Heart left ventricle (tissue), 16 donors: ENCODE measurements around the gene MEIS2. TPM values are rescaled to one million over a fixed set of nuclear protein-coding genes. Genes with fewer than 3 reads are reported as not detected.

Experiments
- ATAC-seq, 4 donors: fragments of 200-7000 bp; cut with Tn5 transposase; one replicate each; pipeline ENCODE4 v1.9.1; 2020 to 2022; ENCODE audit warnings: moderate library complexity in 4 of 4, mild to moderate bottlenecking in 3 of 4, moderate number of reproducible peaks in 1 of 4
- DNase-seq, 5 donors: peaks; one replicate each; pipeline ENCODE4 v3.0.0-alpha.2; 2020
- H3K27ac ChIP-seq, 12 donors: fragments of 200-600 bp; sonication (generic) in 4 of 12; one replicate each; pipeline versions ENCODE4 v1.5.0 to v1.8.0; 2016 to 2022; ENCODE audit warnings: mild to moderate bottlenecking in 2 of 12
- H3K27me3 ChIP-seq, 9 donors: fragments of 200-600 bp; sonication (generic) in 2 of 9; one replicate each; pipeline versions ENCODE4 v1.5.1 to v1.8.0; 2016 to 2022; ENCODE audit warnings: mild to moderate bottlenecking in 3 of 9
- H3K36me3 ChIP-seq, 9 donors: fragments of 200-600 bp; sonication (generic) in 2 of 9; one replicate each; pipeline versions ENCODE4 v1.5.0 to v1.8.0; 2018 to 2022; ENCODE audit warnings: mild to moderate bottlenecking in 2 of 9
- H3K4me1 ChIP-seq, 12 donors: fragments of 200-600 bp; sonication (generic) in 4 of 12; one replicate each; pipeline versions ENCODE4 v1.5.0 to v1.8.0; 2016 to 2022; ENCODE audit warnings: mild to moderate bottlenecking in 3 of 12
- H3K4me3 ChIP-seq, 12 donors: fragments of 200-600 bp; sonication (generic) in 4 of 12; one replicate each; pipeline versions ENCODE4 v1.5.0 to v1.8.0; 2017 to 2022; ENCODE audit warnings: mild to moderate bottlenecking in 9 of 12, moderate library complexity in 4 of 12
- H3K9me3 ChIP-seq, 12 donors: fragments of 200-600 bp; sonication (generic) in 4 of 12; one replicate each; pipeline versions ENCODE4 v1.5.0 to v1.8.0; 2016 to 2022; ENCODE audit warnings: mild to moderate bottlenecking in 1 of 12
- POLR2A ChIP-seq, 2 donors: fragments of 450-650 bp; IDR thresholded peaks; one replicate each; pipeline ENCODE4 v1.6.1; 2017; ENCODE audit warnings: antibody characterized with exemption in 2 of 2, mild to moderate bottlenecking in 2 of 2, moderate library complexity in 2 of 2
- WGBS, 4 donors: extraction: QIAGEN DNeasy Blood & Tissue Kit in 2 of 4; methylation state at CpG; one replicate each; pipeline versions ENCODE4 v1.1.5 to v1.1.7; 2013 to 2018; 5-methylcytosine and 5-hydroxymethylcytosine counted together
- intact Hi-C, 10 donors: fragments of 100-400 bp; cut with DNase I; formaldehyde crosslinking; loops; one replicate each; pipeline versions ENCODE4 v1.11.1 to v1.14.2; 2022
- polyA plus RNA-seq, 2 donors: library from polyadenylated mRNA; stranded (reverse); fragments of 200-250 nt; gene quantifications; one replicate each; pipeline ENCODE4 v1.2.3, GENCODE V29; 2013
- total RNA-seq, 9 donors: library from RNA; depleted of rRNA in 2 of 9; stranded (reverse); fragments of >200 nt in 2 of 9; fragmentation: NEBNext Ultra II Directional in 3 of 9; extraction: Animal tissue kit (Norgen Biotek cat#: 25700) in 3 of 9; gene quantifications; one replicate each; pipeline versions ENCODE4 v1.1.0 to v1.2.4, GENCODE V29; 2016 to 2023
- TF ChIP-seq, protein P1 (sequence below), 12 donors: fragments of 200-600 bp; sonication (generic) in 4 of 12; IDR thresholded peaks; one replicate each; pipeline versions ENCODE4 v1.5.0 to v1.8.0; 2018 to 2022; ENCODE audit warnings: antibody characterized with exemption in 12 of 12, mild to moderate bottlenecking in 5 of 12
- donor health status: ischemic (EF 13 %, LVEDD 7.1; RV severe dilation, severe dysfunction).
- donor health status: healthy with polysubstance abuse.
- donor health status: DM: no; HTN: yes; CAD: no.
- donor health status: DM: no; HTN: no; CAD: no.
- donor health status: ischemic (EF 25% LVEDD 6.9; RV normal size, moderate dysfunction).
- donor health status: ischemic (EF 25% LVEDD 5.7; RV mildly dilated, moderate dysfunction).
- donor health status: healthy.
- donor health status: DM: yes; HTN: yes; CAD: no.
- donor health status: ischemic (EF 35%, LVEDD 5.7; RV mildly dilated, moderate dysfunction).
- donor health status: nonischemic (EF 11% LVEDD 7.7; RV severe dilation, severe dysfunction).
- donor health status: DM: yes; HTN: yes; CAD: no.
- donor health status: PGD.
- donor health status: ischemic (EF 29% LVEDD 5.4; RV normal size, mild dysfunction).
- donor health status: nonischemic (EF 23%, LVEDD 6.1; RV moderate dilation, normal function).

MEIS2 gene
- total and polyA plus RNA-seq, 11 donors: 13.2 to 89.7 (median 49.7) TPM

DNA sequence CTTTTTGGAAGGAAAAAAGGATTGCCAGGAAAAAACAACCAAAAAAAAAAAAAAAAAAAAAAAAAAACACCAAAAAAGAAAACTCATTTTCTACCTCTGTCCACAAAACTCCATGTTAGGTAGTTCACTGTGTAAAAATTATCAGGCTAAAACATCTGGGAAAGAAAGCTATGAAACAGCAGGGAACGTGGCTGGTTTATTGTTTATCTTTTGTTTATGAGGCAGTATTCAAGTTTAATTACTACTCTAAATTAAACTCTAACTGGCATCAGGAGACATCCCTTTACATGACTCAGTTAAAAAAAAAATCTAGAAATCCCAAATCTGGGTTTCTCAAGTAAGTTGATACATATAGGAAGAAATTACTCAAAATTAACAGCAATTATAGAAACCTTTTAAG lies 21.8 kb downstream of the MEIS2 start:
- intact Hi-C loops: loop anchor here in 1 of 10 donors (10.0 kb wide), 1 partner anchor 184 kb away; no protein-coding TSS in a partner anchor
- peaks cover 0 to 46% (median 28%) of the 10 kb centered on the region in 12 donors for H3K4me1 ChIP-seq
- WGBS, 4 donors: 27 to 40% (median 32%) methylated on average over 1 of the region's 1 CpG
- ATAC-seq (no peak), DNase-seq (no peak)
- H3K4me3 ChIP-seq: no peak overlapping the region
- no peak overlapping the region for H3K27ac ChIP-seq
- no peaks in the 10 kb centered on the region for H3K27me3 ChIP-seq
- no peaks in the 10 kb centered on the region for H3K9me3 ChIP-seq
- TF ChIP-seq, protein P1, sequence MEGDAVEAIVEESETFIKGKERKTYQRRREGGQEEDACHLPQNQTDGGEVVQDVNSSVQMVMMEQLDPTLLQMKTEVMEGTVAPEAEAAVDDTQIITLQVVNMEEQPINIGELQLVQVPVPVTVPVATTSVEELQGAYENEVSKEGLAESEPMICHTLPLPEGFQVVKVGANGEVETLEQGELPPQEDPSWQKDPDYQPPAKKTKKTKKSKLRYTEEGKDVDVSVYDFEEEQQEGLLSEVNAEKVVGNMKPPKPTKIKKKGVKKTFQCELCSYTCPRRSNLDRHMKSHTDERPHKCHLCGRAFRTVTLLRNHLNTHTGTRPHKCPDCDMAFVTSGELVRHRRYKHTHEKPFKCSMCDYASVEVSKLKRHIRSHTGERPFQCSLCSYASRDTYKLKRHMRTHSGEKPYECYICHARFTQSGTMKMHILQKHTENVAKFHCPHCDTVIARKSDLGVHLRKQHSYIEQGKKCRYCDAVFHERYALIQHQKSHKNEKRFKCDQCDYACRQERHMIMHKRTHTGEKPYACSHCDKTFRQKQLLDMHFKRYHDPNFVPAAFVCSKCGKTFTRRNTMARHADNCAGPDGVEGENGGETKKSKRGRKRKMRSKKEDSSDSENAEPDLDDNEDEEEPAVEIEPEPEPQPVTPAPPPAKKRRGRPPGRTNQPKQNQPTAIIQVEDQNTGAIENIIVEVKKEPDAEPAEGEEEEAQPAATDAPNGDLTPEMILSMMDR (IDR thresholded peaks at IDR 0.05): no peak
- no peak for TF ChIP-seq POLR2A (IDR thresholded peaks at IDR 0.05)
- peaks cover 0 to 48% (median 6%) of the 10 kb centered on the region in 9 donors for H3K36me3 ChIP-seq

DNA sequence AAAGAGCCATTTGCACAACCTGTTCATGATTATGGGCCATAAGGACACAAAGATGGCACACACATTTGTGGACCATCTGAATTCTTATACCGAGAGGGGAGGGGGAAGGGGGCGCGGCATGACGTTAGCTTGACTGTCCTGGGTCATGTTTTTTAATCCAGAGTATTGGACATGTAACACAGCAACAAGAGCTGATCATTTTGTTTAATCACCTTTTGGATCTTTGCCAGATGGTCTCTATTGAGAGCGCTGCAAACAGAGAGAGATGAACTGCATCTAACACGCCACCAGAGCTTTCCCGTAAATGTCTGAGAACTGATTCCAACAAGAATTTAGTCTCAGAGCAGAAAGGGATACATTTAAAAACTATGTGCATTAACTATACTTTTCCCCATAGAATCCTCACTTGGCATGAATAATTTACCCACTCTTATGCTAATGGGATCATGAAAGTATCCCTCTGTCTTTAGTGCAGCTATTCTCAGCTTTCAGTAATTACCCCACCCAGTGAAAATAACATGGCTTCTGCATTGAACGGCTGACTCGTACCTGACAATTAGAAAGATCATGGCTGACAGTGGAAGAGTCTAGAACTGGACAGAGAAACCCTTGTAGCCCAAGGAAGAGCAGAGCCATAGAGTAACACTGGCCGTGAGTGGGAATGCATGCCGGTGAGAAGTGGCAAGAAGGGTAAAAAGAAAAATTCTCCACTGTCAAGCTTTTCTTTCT lies 22.6 kb downstream of the MEIS2 start:
- Histone ChIP-seq H3K27me3 (no peaks in the 10 kb centered on the region), H3K4me3 (no peak overlapping the region), H3K9me3 (no peaks in the 10 kb centered on the region), H3K27ac (no peak overlapping the region), H3K36me3 (peaks cover 0 to 46% (median 6%) of the 10 kb centered on the region in 9 donors), H3K4me1 (peaks cover 0 to 38% (median 22%) of the 10 kb centered on the region in 12 donors)
- DNase-seq (no peak), ATAC-seq (no peak)
- 80 to 82% (median 82%) methylated on average over 11 of the region's 11 CpGs for WGBS, 4 donors
- intact Hi-C loops: loop anchor here in 2 of 10 donors (2.0 to 10.0 kb wide), 2 partner anchors 21 to 183 kb away; no protein-coding TSS in a partner anchor
- TF ChIP-seq POLR2A (IDR thresholded peaks at IDR 0.05): no peak
- TF ChIP-seq, protein P1 (IDR thresholded peaks at IDR 0.05): no peak

DNA sequence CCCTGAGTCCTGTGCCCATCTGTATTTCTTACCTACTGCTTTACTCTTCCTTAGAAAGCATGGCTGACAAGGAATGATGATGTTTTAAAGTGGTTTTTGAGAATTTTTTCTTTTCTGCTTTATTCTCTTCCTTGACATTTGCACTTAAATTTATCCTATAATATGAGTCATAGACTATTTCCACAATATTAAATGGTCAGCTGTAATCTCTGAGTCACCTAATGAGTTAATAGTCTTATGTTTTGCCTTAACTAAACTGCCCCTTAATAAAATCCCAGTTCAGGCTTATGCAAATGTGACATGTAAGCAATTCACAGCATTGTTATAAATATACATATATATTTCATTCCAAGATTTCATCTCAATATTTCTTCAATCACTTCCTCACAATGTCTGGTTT lies 23.8 kb downstream of the MEIS2 start:
- DNase-seq (no peak), ATAC-seq (no peak)
- intact Hi-C loops: loop anchor here in 2 of 10 donors (2.0 to 10.0 kb wide), 2 partner anchors 20 to 182 kb away; no protein-coding TSS in a partner anchor
- no peak overlapping the region for H3K4me3 ChIP-seq
- H3K36me3 ChIP-seq: peaks cover 0 to 37% (median 0%) of the 10 kb centered on the region in 9 donors
- no peak for TF ChIP-seq POLR2A (IDR thresholded peaks at IDR 0.05)
- TF ChIP-seq, protein P1 (IDR thresholded peaks at IDR 0.05): no peak
- H3K9me3 ChIP-seq: no peaks in the 10 kb centered on the region
- H3K4me1 ChIP-seq: peaks cover 0 to 27% (median 16%) of the 10 kb centered on the region in 12 donors
- no peak overlapping the region for H3K27ac ChIP-seq
- H3K27me3 ChIP-seq: no peaks in the 10 kb centered on the region

DNA sequence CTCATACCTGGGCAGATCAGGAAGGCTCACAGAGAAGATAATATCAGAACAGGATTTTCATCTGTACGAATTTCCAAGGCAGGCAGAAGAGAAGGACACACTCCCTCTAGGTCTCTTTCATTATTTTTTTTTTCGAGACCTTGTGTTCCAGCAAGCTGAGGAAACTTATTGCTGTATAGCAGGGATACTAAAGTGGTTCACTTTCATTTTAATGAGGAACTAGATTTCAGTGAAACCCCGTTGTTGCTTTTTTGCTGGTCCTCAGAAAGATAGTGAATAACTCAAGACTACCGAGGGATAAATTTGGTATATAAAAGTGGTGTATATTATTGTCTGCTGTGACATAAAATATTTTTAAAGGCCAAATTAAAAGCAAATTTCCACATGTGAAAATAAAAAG lies 24.6 kb downstream of the MEIS2 start:
- Histone ChIP-seq H3K27me3 (no peaks in the 10 kb centered on the region), H3K9me3 (no peaks in the 10 kb centered on the region), H3K36me3 (peaks cover 0 to 35% (median 0%) of the 10 kb centered on the region in 9 donors), H3K4me1 (peaks cover 0 to 33% (median 16%) of the 10 kb centered on the region in 12 donors), H3K4me3 (no peak overlapping the region), H3K27ac (no peak overlapping the region)
- ATAC-seq: no peak
- no peak for DNase-seq
- WGBS, 4 donors: 80 to 86% (median 84%) methylated on average over 4 of the region's 4 CpGs
- intact Hi-C loops: loop anchor here in 2 of 10 donors (2.0 to 10.0 kb wide), 2 partner anchors 19 to 181 kb away; no protein-coding TSS in a partner anchor
- TF ChIP-seq, protein P1 (IDR thresholded peaks at IDR 0.05): no peak
- no peak for TF ChIP-seq POLR2A (IDR thresholded peaks at IDR 0.05)
